Measurements from ENCODE around the gene GTF3C1. TPM values are rescaled to one million over a fixed set of nuclear protein-coding genes. Genes with fewer than 3 reads are reported as not detected.

The GTF3C1 gene
- total RNA-seq, 3 donors from 2014 or later = 31.2 to 44.6 (median 37.4) TPM

DNA sequence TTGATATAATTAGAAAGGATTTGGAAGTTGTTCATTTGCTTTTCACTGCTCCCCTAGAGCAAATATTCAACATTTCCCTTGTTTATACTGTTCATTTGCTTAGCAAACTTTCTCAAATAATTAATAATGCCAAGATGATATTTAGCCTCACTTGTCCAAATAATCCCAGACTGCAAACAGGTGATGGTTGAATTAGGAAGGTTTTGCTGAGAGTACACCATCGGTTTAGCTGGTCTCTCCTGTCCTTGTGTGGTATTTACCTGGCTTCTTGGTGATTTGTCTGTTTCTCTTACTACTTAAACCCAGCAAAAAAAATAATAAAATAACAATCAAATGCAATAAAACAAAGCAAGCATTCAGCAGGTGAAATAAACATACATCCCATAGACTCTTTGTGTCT lies 6.8 kb upstream of the GTF3C1 start:
- Histone ChIP-seq H3K9me3 (no peaks in the 10 kb centered on the region), H3K27me3 (no peaks in the 10 kb centered on the region), H3K4me1 (no peaks in the 10 kb centered on the region), H3K36me3 (no peaks in the 10 kb centered on the region), H3K27ac (no peak overlapping the region), H3K4me3 (no peak overlapping the region)
- TF ChIP-seq, protein P1, sequence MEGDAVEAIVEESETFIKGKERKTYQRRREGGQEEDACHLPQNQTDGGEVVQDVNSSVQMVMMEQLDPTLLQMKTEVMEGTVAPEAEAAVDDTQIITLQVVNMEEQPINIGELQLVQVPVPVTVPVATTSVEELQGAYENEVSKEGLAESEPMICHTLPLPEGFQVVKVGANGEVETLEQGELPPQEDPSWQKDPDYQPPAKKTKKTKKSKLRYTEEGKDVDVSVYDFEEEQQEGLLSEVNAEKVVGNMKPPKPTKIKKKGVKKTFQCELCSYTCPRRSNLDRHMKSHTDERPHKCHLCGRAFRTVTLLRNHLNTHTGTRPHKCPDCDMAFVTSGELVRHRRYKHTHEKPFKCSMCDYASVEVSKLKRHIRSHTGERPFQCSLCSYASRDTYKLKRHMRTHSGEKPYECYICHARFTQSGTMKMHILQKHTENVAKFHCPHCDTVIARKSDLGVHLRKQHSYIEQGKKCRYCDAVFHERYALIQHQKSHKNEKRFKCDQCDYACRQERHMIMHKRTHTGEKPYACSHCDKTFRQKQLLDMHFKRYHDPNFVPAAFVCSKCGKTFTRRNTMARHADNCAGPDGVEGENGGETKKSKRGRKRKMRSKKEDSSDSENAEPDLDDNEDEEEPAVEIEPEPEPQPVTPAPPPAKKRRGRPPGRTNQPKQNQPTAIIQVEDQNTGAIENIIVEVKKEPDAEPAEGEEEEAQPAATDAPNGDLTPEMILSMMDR (IDR thresholded peaks at IDR 0.05) = no peak
- intact Hi-C loops (cut with DNase I; ENCODE audit: low total_unique reads) = no loop called here
- DNase-seq (ENCODE audit: low spot score in 2 of 2) = no peak

DNA sequence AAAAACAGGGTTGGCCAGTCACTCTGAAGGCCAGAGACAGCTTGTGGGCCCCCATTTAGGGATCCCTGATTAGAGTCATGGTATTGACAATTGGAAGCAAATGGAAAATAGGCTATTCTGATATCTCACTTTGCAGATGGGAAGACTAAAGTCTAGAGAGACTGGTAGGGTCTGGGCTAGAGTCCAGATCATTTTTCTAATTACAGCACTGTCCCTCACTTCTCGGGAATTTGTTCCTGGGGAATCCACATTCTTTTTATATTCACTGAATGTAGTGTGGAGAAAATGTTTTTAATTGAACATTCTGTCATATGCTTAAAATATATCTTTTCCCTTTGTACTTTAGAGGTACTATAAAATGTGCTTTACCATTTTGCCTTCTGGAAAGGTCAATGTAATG lies 1.3 kb upstream of the GTF3C1 start:
- Histone ChIP-seq H3K27me3 (no peaks in the 10 kb centered on the region), H3K4me1 (peaks cover 4 to 5% of the 10 kb centered on the region in 2 donors), H3K36me3 (no peaks in the 10 kb centered on the region), H3K27ac (peak overlapping the region in 1 of 2 donors; percentile 91), H3K4me3 (peak overlapping the region in 2 of 3 donors; percentile 85 to 89), H3K9me3 (no peaks in the 10 kb centered on the region)
- no peak for DNase-seq (ENCODE audit: low spot score in 2 of 2)
- intact Hi-C loops (cut with DNase I; ENCODE audit: low total_unique reads) = no loop called here
- TF ChIP-seq POLR2A (IDR thresholded peaks at IDR 0.05) (no peak), POLR2AphosphoS5 (IDR thresholded peaks at IDR 0.05) (no peak)
- TF ChIP-seq, protein P1 (IDR thresholded peaks at IDR 0.05) = no peak

DNA sequence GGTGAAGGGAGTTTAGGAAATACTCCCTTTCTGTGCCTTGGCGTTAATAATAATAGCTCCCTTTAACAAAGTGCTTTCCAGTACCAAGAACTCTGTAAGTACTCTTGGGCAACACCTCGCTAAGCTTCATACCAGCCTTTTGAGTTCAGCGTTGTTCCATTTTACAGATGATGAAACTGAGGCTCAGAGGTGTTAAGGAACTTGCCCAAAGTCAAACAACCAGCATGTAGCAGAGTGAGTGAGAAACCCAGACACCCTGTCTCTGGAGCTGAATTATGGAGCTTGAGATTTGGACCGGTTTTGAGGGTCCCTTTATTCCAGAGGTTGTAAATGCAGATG lies 838 bp upstream of the GTF3C1 start:
- H3K4me1 ChIP-seq = peaks cover 4 to 5% of the 10 kb centered on the region in 2 donors
- no peaks in the 10 kb centered on the region for H3K9me3 ChIP-seq
- TF ChIP-seq POLR2A (IDR thresholded peaks at IDR 0.05) = no peak
- TF ChIP-seq POLR2AphosphoS5 (IDR thresholded peaks at IDR 0.05) = no peak
- TF ChIP-seq, protein P1 (IDR thresholded peaks at IDR 0.05) = no peak
- intact Hi-C loops (cut with DNase I; ENCODE audit: low total_unique reads) = no loop called here
- peak overlapping the region; percentile 77 to 89 (median 85) for H3K4me3 ChIP-seq
- H3K27me3 ChIP-seq = no peaks in the 10 kb centered on the region
- no peak for DNase-seq (ENCODE audit: low spot score in 2 of 2)
- no peaks in the 10 kb centered on the region for H3K36me3 ChIP-seq
- peak overlapping the region; percentile 91 to 94 for H3K27ac ChIP-seq

DNA sequence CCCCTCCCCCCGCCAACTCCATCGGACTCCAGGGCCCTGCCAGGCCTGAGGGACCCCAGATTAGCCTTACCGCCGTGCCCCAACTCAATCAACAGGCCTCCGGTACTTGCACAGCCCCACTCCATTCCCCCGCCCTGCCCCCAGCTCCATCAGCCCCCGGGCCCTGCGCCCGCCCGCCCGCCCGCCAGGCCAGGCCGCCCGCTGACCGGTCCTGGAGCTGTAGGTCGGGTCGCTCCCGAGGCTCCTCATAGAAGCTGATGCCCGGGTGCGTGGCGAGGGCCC lies 308 bp downstream of the GTF3C1 start:
- TF ChIP-seq POLR2A (IDR thresholded peaks at IDR 0.05) (no peak), POLR2AphosphoS5 (IDR thresholded peaks at IDR 0.05) (no peak)
- TF ChIP-seq, protein P1 (IDR thresholded peaks at IDR 0.05) = no peak
- Histone ChIP-seq H3K9me3 (no peaks in the 10 kb centered on the region), H3K4me1 (peaks cover 4 to 5% of the 10 kb centered on the region in 2 donors), H3K36me3 (no peaks in the 10 kb centered on the region), H3K27me3 (no peaks in the 10 kb centered on the region), H3K4me3 (peak overlapping the region; percentile 77 to 89 (median 85)), H3K27ac (peak overlapping the region; percentile 78 to 94)
- intact Hi-C loops (cut with DNase I; ENCODE audit: low total_unique reads) = no loop called here
- peak in 1 of 2 donors; percentile 20 for DNase-seq (ENCODE audit: low spot score in 2 of 2)

DNA sequence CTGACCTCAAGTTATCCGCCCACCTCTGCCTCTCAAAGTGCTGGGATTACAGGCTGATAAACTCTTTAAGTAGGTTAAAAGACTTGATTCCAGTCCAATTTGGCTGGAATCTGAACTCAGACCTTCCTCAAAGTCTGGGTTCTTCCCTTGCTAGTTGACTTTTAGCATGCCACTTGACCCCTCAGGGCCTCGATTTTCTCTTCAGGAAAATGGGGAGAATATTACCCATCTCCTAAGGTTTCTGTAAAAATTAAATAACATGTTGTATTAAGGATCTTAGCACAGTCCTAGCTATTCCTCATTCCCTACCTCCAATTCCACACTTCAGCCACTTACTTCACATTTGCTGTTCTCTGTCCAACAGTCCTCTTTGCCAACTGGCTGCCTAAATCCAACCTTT lies 1.9 kb downstream of the GTF3C1 start:
- peak overlapping the region in 1 of 3 donors; percentile 85 for H3K4me3 ChIP-seq
- no peak overlapping the region for H3K27ac ChIP-seq
- intact Hi-C loops (cut with DNase I; ENCODE audit: low total_unique reads) = no loop called here
- no peaks in the 10 kb centered on the region for H3K36me3 ChIP-seq
- no peaks in the 10 kb centered on the region for H3K9me3 ChIP-seq
- peaks cover 4 to 5% of the 10 kb centered on the region in 2 donors for H3K4me1 ChIP-seq
- no peak for DNase-seq (ENCODE audit: low spot score in 2 of 2)
- TF ChIP-seq, protein P1 (IDR thresholded peaks at IDR 0.05) = no peak
- TF ChIP-seq POLR2AphosphoS5 (IDR thresholded peaks at IDR 0.05) (no peak), POLR2A (IDR thresholded peaks at IDR 0.05) (no peak)
- H3K27me3 ChIP-seq = no peaks in the 10 kb centered on the region

Data from breast epithelium (tissue), 4 donors.